Activated CD4-positive, alpha-beta memory T cell treated with anti-CD3 and anti-CD28 coated beads, Interleukin-2, amount 10 ng/mL, durations not matched to agents 7 days and 5 days (primary cell): ENCODE measurements around the gene PRKG1. TPM values are rescaled to one million over a fixed set of nuclear protein-coding genes. Genes with fewer than 3 reads are reported as not detected.
"Not testable (repeated sequence)": the region's sequence is repeated elsewhere in the genome, so short reads cannot be mapped to it uniquely, and the experiment has no call there.

Experiments used
- CTCF ChIA-PET: fragments of 350-600 bp; sonication (Branson Sonifier 250); formaldehyde crosslinking; loops from one replicate; lab custom pipeline; 2021; ENCODE audit warnings: antibody characterized with exemption, inconsistent platforms; lab: Charles Lee
- POLR2A ChIA-PET: fragments of 350-600 bp; sonication (Branson Sonifier 250); formaldehyde crosslinking; loops from one replicate; lab custom pipeline; 2021; ENCODE audit warnings: antibody characterized with exemption; lab: Charles Lee
- DNase-seq: peaks from one replicate; pipeline ENCODE4 v3.0.0-alpha.2; 2020
- H3K27ac Mint-ChIP-seq: one replicate; pipeline ENCODE4 v1.8.0; 2021; ENCODE audit warnings: mild to moderate bottlenecking, mixed read lengths
- H3K27me3 Mint-ChIP-seq: one replicate; pipeline ENCODE4 v1.8.0; 2021; ENCODE audit warnings: mixed read lengths
- H3K36me3 Mint-ChIP-seq: one replicate; pipeline ENCODE4 v1.8.0; 2021; ENCODE audit warnings: low read depth, mixed read lengths
- H3K4me1 Mint-ChIP-seq: one replicate; pipeline ENCODE4 v1.8.0; 2021; ENCODE audit warnings: mixed read lengths
- H3K4me3 Mint-ChIP-seq: one replicate; pipeline ENCODE4 v1.8.0; 2021; ENCODE audit warnings: mild to moderate bottlenecking, mixed read lengths
- H3K9me3 Mint-ChIP-seq: one replicate; pipeline ENCODE4 v1.8.0; 2021; ENCODE audit warnings: mixed read lengths
- total RNA-seq, 2 experiments: library from RNA; stranded (reverse); gene quantifications; one replicate each; pipeline ENCODE4 v1.2.3, GENCODE V29; 2021

The PRKG1 gene
- total RNA-seq, 2 experiments from 2014 or later = not detected

DNA sequence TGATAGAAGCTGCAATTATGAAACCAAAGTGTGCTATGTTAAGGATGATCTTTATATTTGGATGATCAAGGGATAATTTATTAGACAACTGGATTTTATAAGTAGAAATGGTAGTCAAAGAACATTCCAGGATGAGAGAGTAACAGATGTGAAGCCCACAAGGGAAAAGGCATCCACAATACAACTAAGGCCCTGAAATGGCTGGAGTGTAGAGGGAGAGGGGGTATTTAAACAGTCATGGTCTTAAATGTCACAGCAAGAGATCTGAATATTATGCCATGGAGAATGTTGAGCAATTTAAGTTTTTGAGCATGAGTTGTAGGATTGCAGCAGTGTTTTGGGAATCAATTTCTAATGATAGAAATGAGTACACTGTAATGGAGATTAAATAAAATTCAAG, 957.5 kb downstream of the PRKG1 start:
- no peaks in the 10 kb centered on the region for H3K4me1 Mint-ChIP-seq
- H3K4me3 Mint-ChIP-seq = no peak overlapping the region
- no peak overlapping the region for H3K27ac Mint-ChIP-seq
- H3K27me3 Mint-ChIP-seq = no peaks in the 10 kb centered on the region
- ChIA-PET CTCF (no interaction called here), POLR2A (no interaction called here)
- no peak for DNase-seq
- no peaks in the 10 kb centered on the region for H3K36me3 Mint-ChIP-seq
- peaks cover 2% of the 10 kb centered on the region for H3K9me3 Mint-ChIP-seq

- ChIA-PET POLR2A (interaction anchor here (0.6 kb wide), 1 partner anchor 149 kb away, joined by 3 read pairs; no protein-coding TSS in a partner anchor), CTCF (no interaction called here)
- no peaks in the 10 kb centered on the region for H3K27me3 Mint-ChIP-seq
- H3K36me3 Mint-ChIP-seq = no peaks in the 10 kb centered on the region
- no peaks in the 10 kb centered on the region for H3K4me1 Mint-ChIP-seq
- no peak overlapping the region for H3K27ac Mint-ChIP-seq
- no peaks in the 10 kb centered on the region for H3K9me3 Mint-ChIP-seq
- H3K4me3 Mint-ChIP-seq = no peak overlapping the region
- no peak for DNase-seq
These were observed 958.7 kb downstream of the PRKG1 start for GRCh38 chr10:52032681-52033629.

- H3K9me3 Mint-ChIP-seq, H3K27me3 Mint-ChIP-seq, H3K36me3 Mint-ChIP-seq, DNase-seq, H3K27ac Mint-ChIP-seq, H3K4me3 Mint-ChIP-seq, POLR2A ChIA-PET, CTCF ChIA-PET, H3K4me1 Mint-ChIP-seq: not testable (repeated sequence)
These were observed 964.9 kb downstream of the PRKG1 start for GRCh38 chr10:52039002-52039793.

DNA sequence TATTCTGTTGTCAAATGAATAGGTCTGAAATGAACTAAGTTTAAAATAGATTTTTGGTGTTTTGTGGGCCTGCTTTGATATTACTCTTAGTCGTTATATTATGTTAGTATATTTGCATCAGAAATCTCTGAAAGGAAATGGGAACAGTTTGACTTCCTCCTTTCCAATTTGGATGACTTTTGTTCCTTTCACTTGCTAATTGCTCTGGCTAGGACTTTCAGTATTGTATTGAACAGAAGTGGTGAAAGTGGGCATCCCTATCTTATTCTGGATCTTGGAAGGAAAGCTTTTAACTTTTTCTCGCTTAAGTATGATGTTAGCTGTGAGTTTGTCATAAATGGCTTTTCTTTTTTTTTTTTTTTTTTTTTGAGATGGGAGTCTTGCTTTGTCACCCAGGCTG, 966.2 kb downstream of the PRKG1 start:
- Mint-ChIP-seq H3K27ac (no peak overlapping the region), H3K36me3 (no peaks in the 10 kb centered on the region), H3K9me3 (no peaks in the 10 kb centered on the region), H3K27me3 (no peaks in the 10 kb centered on the region), H3K4me1 (no peaks in the 10 kb centered on the region), H3K4me3 (no peak overlapping the region)
- POLR2A ChIA-PET = no interaction called here
- DNase-seq = no peak
- CTCF ChIA-PET = no interaction called here

DNA sequence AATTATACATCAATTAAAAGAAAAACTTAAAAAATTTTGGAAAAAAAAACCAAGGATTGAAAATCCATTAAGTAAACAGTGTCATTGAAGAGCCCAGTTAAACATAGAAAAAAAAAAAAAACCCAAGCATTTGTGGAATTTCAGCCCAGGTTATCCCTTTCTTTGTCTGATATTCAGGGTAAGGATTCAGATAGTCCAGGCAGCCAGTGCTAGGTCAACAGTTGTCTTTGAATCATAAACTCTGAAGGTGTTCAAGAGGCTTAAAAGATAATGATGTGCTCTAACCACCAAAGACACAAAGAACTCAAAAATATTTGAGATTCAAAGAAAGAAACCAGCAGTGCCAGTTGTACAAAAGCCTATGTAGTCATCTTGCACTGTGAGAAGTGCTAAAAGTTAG, 969.5 kb downstream of the PRKG1 start:
- ChIA-PET POLR2A (no interaction called here), CTCF (no interaction called here)
- DNase-seq = no peak
- Mint-ChIP-seq H3K4me1 (no peaks in the 10 kb centered on the region), H3K9me3 (no peaks in the 10 kb centered on the region), H3K27ac (no peak overlapping the region), H3K36me3 (no peaks in the 10 kb centered on the region), H3K27me3 (no peaks in the 10 kb centered on the region), H3K4me3 (no peak overlapping the region)

DNA sequence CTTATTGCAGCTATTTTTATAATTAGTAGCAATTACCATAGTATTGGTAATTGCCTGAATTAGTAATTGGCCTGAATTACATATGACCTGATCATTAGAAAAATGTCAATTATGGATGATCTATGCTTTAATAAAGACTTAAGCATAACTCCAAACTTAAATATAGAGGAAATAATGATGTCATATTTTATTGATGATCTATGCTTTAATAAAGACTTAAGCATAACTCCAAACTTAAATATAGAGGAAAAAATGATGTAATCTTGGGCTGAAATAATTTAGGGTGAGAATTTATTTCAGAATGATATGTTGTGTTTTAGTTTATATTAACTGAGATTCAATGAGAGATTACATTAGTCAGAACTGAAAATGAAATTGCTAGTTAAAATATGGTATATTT, 973.8 kb downstream of the PRKG1 start:
- H3K4me3 Mint-ChIP-seq = no peak overlapping the region
- no peak for DNase-seq
- ChIA-PET CTCF (no interaction called here), POLR2A (no interaction called here)
- H3K9me3 Mint-ChIP-seq = no peaks in the 10 kb centered on the region
- no peaks in the 10 kb centered on the region for H3K36me3 Mint-ChIP-seq
- no peak overlapping the region for H3K27ac Mint-ChIP-seq
- H3K27me3 Mint-ChIP-seq = no peaks in the 10 kb centered on the region
- H3K4me1 Mint-ChIP-seq = no peaks in the 10 kb centered on the region

DNA sequence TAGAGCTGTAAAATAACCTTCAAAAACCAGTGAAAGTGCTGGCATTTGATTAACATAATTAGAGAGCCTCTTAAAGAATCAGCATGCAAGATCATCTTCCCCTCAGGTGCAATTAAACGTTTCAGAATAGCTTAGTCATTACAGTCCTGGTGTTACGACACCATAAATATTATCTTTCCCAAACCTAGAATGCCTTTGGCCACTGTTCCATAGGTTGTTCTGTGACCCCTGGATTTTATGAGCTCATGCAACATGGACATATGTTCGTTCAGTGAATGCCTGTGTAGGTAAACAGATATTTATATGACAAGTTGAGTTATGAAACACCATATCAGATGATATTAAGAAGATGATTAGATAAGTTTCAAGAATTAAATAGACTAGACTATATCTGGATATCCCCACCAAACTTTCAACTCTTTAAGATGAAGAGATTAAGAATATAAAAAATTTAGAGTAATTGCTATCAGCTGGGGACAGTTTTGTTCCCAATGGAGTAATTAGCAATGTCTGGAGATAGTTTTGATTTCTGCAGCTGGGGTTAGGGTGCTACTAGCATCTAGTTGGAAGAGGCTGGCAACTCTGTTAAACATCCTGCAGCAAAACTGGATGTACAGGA, 976.3 kb downstream of the PRKG1 start:
- no peak for DNase-seq
- Mint-ChIP-seq H3K36me3 (no peaks in the 10 kb centered on the region), H3K4me1 (no peaks in the 10 kb centered on the region), H3K4me3 (no peak overlapping the region), H3K9me3 (no peaks in the 10 kb centered on the region), H3K27me3 (no peaks in the 10 kb centered on the region), H3K27ac (no peak overlapping the region)
- ChIA-PET CTCF (interaction anchor here (1.3 kb wide), 1 partner anchor 16 kb away, joined by 3 read pairs; no protein-coding TSS in a partner anchor), POLR2A (no interaction called here)

GRCh38 chr10:52053497-52053896, 979.2 kb downstream of the PRKG1 start:
- Mint-ChIP-seq H3K4me1 (no peaks in the 10 kb centered on the region), H3K36me3 (no peaks in the 10 kb centered on the region), H3K9me3 (no peaks in the 10 kb centered on the region), H3K27me3 (no peaks in the 10 kb centered on the region), H3K27ac (no peak overlapping the region), H3K4me3 (no peak overlapping the region)
- POLR2A ChIA-PET = no interaction called here
- CTCF ChIA-PET = no interaction called here
- no peak for DNase-seq

- Mint-ChIP-seq H3K36me3 (no peaks in the 10 kb centered on the region), H3K27me3 (no peaks in the 10 kb centered on the region), H3K4me3 (no peak overlapping the region), H3K4me1 (no peaks in the 10 kb centered on the region), H3K9me3 (no peaks in the 10 kb centered on the region), H3K27ac (no peak overlapping the region)
- ChIA-PET CTCF (no interaction called here), POLR2A (no interaction called here)
- DNase-seq = no peak
These were observed 982.0 kb downstream of the PRKG1 start for GRCh38 chr10:52056291-52056690.

GRCh38 chr10:52059089-52059488, 984.8 kb downstream of the PRKG1 start:
- Mint-ChIP-seq H3K36me3 (no peaks in the 10 kb centered on the region), H3K4me3 (no peak overlapping the region), H3K27me3 (no peaks in the 10 kb centered on the region), H3K9me3 (no peaks in the 10 kb centered on the region), H3K4me1 (no peaks in the 10 kb centered on the region), H3K27ac (no peak overlapping the region)
- ChIA-PET POLR2A (no interaction called here), CTCF (no interaction called here)
- DNase-seq = no peak

- H3K36me3 Mint-ChIP-seq = no peaks in the 10 kb centered on the region
- H3K9me3 Mint-ChIP-seq = no peaks in the 10 kb centered on the region
- no peak overlapping the region for H3K27ac Mint-ChIP-seq
- POLR2A ChIA-PET = no interaction called here
- no peak for DNase-seq
- CTCF ChIA-PET = no interaction called here
- H3K4me3 Mint-ChIP-seq = no peak overlapping the region
- H3K27me3 Mint-ChIP-seq = no peaks in the 10 kb centered on the region
- no peaks in the 10 kb centered on the region for H3K4me1 Mint-ChIP-seq
These were observed 988.9 kb downstream of the PRKG1 start for GRCh38 chr10:52063159-52063558.

DNA sequence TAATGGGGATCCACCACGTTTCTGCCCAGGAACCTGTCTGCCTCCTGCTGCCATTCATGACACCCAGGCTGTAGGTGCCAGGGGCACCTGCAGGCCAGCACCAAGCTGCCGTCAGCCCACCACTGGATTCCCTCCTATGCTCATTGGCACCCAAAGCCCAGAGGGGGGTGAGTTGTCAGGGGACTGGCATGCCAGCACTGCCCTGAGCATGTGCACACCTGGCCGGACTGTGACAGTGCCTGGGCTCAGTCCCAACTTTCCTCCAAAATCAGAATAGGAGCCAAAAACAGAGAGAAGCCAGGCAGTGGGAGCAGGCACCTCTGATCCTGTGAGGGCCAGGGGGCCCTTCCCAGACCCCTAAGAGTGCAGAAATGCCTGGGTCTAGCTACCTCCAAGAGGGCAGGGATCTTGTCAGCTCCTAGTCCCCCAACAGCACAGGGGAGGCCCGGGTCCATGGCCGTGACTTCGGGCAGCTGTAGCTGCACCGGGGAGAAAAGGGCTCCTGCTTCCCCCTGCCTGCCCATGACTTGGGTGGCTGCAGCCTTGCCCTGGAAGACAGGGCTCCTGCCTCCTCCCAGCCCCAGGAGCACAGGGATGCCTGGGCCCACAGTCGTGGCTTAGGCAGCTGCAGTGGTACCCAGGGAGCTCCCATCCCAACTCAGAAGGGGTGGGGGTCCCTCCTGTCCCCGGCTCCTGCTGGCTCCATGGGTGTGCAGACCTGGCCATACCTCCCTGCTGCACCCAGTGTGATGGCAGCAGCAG, 990.0 kb downstream of the PRKG1 start:
- H3K27ac Mint-ChIP-seq = no peak overlapping the region
- POLR2A ChIA-PET = no interaction called here
- no peaks in the 10 kb centered on the region for H3K36me3 Mint-ChIP-seq
- H3K27me3 Mint-ChIP-seq = no peaks in the 10 kb centered on the region
- H3K9me3 Mint-ChIP-seq = peaks cover 1% of the 10 kb centered on the region
- no peak for DNase-seq
- H3K4me1 Mint-ChIP-seq = no peaks in the 10 kb centered on the region
- H3K4me3 Mint-ChIP-seq = no peak overlapping the region
- CTCF ChIA-PET = no interaction called here
